Activated CD8-positive, alpha-beta T cell treated with anti-CD3 and anti-CD28 coated beads, Interleukin-2, amount 10 ng/mL, durations not matched to agents 7 days and 5 days (primary cell): Measurements from ENCODE around the gene CDKN2B. TPM values are rescaled to one million over a fixed set of nuclear protein-coding genes. Genes with fewer than 3 reads are reported as not detected.

Experiments used
- ATAC-seq: fragments of 150-1000 bp; cut with Tn5 transposase; one replicate; pipeline ENCODE4 v1.10.0; 2021; ENCODE audit warnings: moderate library complexity
- CTCF ChIA-PET: fragments of 350-600 bp; sonication (Branson Sonifier 250); formaldehyde crosslinking; loops from one replicate; lab custom pipeline; 2021; ENCODE audit warnings: antibody characterized with exemption; lab: Charles Lee
- POLR2A ChIA-PET: fragments of 350-600 bp; sonication (Branson Sonifier 250); formaldehyde crosslinking; loops from one replicate; lab custom pipeline; 2021; ENCODE audit warnings: antibody characterized with exemption; lab: Charles Lee
- DNase-seq: peaks from one replicate; pipeline ENCODE4 v3.0.0-alpha.2; 2020
- H3K27ac Mint-ChIP-seq: one replicate; pipeline ENCODE4 v1.8.0; 2021; ENCODE audit warnings: mild to moderate bottlenecking, mixed read lengths
- H3K27me3 Mint-ChIP-seq: one replicate; pipeline ENCODE4 v1.8.0; 2021; ENCODE audit warnings: low read depth, mixed read lengths
- H3K36me3 Mint-ChIP-seq: one replicate; pipeline ENCODE4 v1.8.0; 2021; ENCODE audit warnings: low read depth, mixed read lengths
- H3K4me1 Mint-ChIP-seq: one replicate; pipeline ENCODE4 v1.8.0; 2021; ENCODE audit warnings: low read depth, mixed read lengths
- H3K4me3 Mint-ChIP-seq: one replicate; pipeline ENCODE4 v1.8.0; 2021; ENCODE audit warnings: mild to moderate bottlenecking, mixed read lengths
- H3K9me3 Mint-ChIP-seq: one replicate; pipeline ENCODE4 v1.8.0; 2022; ENCODE audit warnings: mixed read lengths; ENCODE audit not compliant: insufficient read depth
- total RNA-seq, 2 experiments: library from RNA; stranded (reverse); gene quantifications; one replicate each; pipeline ENCODE4 v1.2.3, GENCODE V29; 2021

The CDKN2B gene
- total RNA-seq, 2 experiments from 2014 or later, result 2.3 to 3.1 TPM

DNA sequence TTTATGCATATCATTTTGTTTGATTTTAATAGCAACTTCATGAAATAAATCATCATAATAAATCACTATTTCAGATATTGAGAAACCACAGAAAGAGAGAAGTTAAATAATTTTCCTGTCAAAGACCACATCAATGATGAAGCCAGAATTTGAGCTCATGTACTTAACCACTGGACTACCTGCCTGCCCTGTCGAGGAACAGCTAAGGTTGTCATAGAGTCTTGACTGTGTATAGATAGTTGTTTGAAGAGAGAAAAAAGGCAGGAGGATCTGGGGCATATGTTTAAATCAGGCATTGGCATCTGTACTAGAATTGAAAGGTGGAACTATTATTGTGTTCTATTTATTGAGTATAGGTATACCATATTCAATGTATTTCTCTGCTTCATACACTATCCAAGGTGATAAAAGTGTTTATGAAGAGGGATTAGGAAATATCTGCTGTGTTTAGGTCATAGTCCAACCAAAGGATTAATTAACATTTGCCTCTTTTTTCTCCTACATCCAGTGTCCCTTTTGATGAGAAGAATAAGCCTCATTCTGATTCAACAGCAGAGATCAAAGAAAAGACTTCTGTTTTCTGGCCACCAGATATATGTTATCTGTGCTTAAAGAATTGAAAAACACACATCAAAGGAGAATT is 37.3 kb upstream of the CDKN2B start:
- H3K27ac Mint-ChIP-seq, result peak overlapping the region; percentile 41
- H3K9me3 Mint-ChIP-seq, result no peaks in the 10 kb centered on the region
- ChIA-PET CTCF (interaction anchor here (0.9 to 10.8 kb wide), 10 partner anchors 8 to 235 kb away, joined by 3 to 152 read pairs (median 7); partner anchors contain the start of gene CDKN2B), POLR2A (no interaction called here)
- peaks cover 12% of the 10 kb centered on the region for H3K27me3 Mint-ChIP-seq
- H3K4me3 Mint-ChIP-seq, result peak overlapping the region; percentile 12
- ATAC-seq, result peak; percentile 41
- H3K36me3 Mint-ChIP-seq, result peaks cover 35% of the 10 kb centered on the region
- DNase-seq, result no peak
- H3K4me1 Mint-ChIP-seq, result peaks cover 70% of the 10 kb centered on the region

DNA sequence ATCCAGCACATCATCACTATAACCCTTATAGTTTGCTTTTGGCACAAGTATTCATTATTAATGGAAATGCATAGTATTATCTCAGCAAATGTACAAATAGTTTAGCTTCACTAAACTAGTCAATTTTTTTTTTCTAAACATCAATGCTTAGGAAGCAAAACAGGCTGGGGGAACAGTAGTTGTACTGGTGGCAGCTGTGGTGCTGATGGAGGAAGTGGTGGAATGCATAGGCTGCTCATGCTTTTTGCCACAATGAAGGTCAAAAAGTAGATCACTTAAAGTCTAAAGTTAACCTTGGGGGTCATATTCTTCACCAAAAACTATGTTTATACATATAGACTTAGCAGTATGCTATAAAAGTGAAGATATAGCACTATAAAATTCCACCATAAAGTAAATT is 36.3 kb upstream of the CDKN2B start:
- Mint-ChIP-seq H3K27ac (peak overlapping the region; percentile 14), H3K4me1 (peaks cover 70% of the 10 kb centered on the region), H3K27me3 (peaks cover 17% of the 10 kb centered on the region), H3K36me3 (peaks cover 31% of the 10 kb centered on the region), H3K9me3 (no peaks in the 10 kb centered on the region), H3K4me3 (peak overlapping the region; percentile 41)
- ChIA-PET CTCF (interaction anchor here (1.1 to 10.8 kb wide), 8 partner anchors 7 to 234 kb away, joined by 3 to 152 read pairs (median 20); partner anchors contain the start of gene CDKN2B), POLR2A (interaction anchor here (0.6 kb wide), 1 partner anchor 8 kb away, joined by 4 read pairs; no protein-coding TSS in a partner anchor)
- peak; percentile 74 for ATAC-seq
- peak; percentile 61 for DNase-seq

DNA sequence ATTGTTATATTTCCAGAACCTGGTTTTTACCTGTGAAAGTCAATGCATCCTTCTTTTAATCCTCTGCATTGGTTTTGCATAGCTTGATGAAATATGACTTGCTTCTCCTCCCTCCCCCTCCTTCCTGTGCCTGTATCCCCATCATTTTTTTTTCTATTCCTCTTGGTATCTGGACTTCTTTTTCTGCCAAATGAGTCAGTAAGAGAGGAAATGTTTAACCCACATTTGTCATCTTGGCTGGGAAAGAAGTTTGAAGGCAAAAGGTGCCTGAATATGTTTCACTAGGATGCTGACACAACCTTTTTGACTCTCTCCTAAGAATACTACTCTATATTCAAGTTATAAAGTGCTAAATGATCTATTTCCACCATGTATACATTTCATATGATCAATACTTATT is 35.5 kb upstream of the CDKN2B start:
- H3K4me3 Mint-ChIP-seq, result no peak overlapping the region
- H3K9me3 Mint-ChIP-seq, result no peaks in the 10 kb centered on the region
- H3K36me3 Mint-ChIP-seq, result peaks cover 30% of the 10 kb centered on the region
- no peak overlapping the region for H3K27ac Mint-ChIP-seq
- no peak for ATAC-seq
- H3K4me1 Mint-ChIP-seq, result peaks cover 72% of the 10 kb centered on the region
- DNase-seq, result no peak
- H3K27me3 Mint-ChIP-seq, result peaks cover 21% of the 10 kb centered on the region
- ChIA-PET CTCF (interaction anchor here (1.7 to 10.8 kb wide), 4 partner anchors 36 to 234 kb away, joined by 11 to 152 read pairs (median 20); partner anchors contain the start of gene CDKN2B), POLR2A (no interaction called here)

DNA sequence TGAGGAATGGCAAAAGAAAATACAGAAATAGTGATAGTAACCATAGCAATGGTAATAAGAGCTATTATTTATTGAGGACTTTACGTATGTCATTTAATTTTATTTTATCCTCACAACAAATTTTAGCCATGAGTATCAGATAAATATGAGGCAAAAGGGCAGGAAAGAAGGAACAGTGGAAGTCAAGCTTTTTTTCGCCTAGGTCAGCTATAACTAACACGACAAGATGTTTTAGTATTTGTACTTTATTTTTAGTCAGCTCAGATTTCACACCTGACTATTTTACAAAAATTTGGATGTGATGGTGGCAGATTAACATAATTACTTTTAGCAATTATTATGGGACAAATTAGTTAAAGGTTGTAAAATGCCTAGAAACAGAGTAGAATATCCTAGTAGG is 34.8 kb upstream of the CDKN2B start:
- H3K9me3 Mint-ChIP-seq, result no peaks in the 10 kb centered on the region
- CTCF ChIA-PET, result interaction anchor here (1.7 to 10.8 kb wide), 4 partner anchors 35 to 233 kb away, joined by 11 to 152 read pairs (median 20); partner anchors contain the start of gene CDKN2B
- ATAC-seq, result no peak

DNA sequence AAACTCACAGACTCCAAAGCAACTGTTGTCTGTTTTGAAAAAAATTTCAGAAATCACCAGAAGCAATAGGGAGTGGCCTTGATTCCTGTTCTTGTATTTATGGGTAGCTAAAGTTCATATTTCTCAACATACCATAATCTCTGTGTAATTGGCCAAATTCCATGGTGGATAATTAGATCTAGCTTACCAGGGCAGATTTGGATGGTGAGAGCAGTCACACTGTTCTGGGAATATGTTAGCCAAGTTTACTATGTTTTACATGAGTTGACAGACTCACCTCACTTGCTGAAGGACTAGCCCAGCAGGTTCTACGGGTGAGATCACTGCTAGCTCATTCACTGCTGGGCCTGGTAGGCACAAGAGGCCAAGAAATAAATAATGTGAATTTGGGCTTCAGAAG is 32.7 kb upstream of the CDKN2B start:
- DNase-seq, result no peak
- Mint-ChIP-seq H3K4me1 (peaks cover 66% of the 10 kb centered on the region), H3K27me3 (peaks cover 16% of the 10 kb centered on the region), H3K4me3 (no peak overlapping the region), H3K36me3 (peaks cover 18% of the 10 kb centered on the region), H3K27ac (no peak overlapping the region), H3K9me3 (no peaks in the 10 kb centered on the region)
- ChIA-PET CTCF (interaction anchor here (1.2 to 10.8 kb wide), 6 partner anchors 8 to 231 kb away, joined by 4 to 152 read pairs (median 86); partner anchors contain the start of gene CDKN2B), POLR2A (no interaction called here)
- no peak for ATAC-seq

More for the DNA sequence above, 34.8 kb upstream of the CDKN2B start:
- Mint-ChIP-seq H3K4me1 (peaks cover 68% of the 10 kb centered on the region), H3K27me3 (peaks cover 21% of the 10 kb centered on the region), H3K27ac (no peak overlapping the region), H3K4me3 (no peak overlapping the region), H3K36me3 (peaks cover 24% of the 10 kb centered on the region)
- POLR2A ChIA-PET, result no interaction called here
- no peak for DNase-seq

DNA sequence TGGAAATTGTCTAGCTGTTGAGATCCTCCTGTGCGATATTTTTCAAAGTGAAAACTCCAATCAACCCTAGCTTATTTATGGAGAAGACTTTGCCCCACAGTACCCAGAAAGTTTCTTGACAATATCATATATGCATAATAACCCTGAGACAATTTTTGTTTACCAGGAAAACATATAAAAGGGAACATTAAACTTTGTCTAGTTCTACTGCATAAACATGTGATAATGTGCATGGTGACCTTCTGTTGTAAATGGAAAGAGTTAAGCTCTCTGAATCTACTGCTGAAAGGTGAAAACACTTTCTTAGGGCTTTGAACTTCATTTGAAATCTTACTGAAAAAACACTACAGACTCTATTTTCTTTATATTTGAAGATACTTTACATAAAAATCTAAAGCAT is 32.2 kb upstream of the CDKN2B start:
- H3K4me3 Mint-ChIP-seq, result no peak overlapping the region
- H3K27ac Mint-ChIP-seq, result no peak overlapping the region
- DNase-seq (no peak), ATAC-seq (no peak)
- ChIA-PET POLR2A (no interaction called here), CTCF (interaction anchor here (1.2 to 10.8 kb wide), 6 partner anchors 9 to 230 kb away, joined by 4 to 152 read pairs (median 86); partner anchors contain the start of gene CDKN2B)
- no peaks in the 10 kb centered on the region for H3K9me3 Mint-ChIP-seq
- H3K27me3 Mint-ChIP-seq, result peaks cover 16% of the 10 kb centered on the region
- peaks cover 16% of the 10 kb centered on the region for H3K36me3 Mint-ChIP-seq
- peaks cover 64% of the 10 kb centered on the region for H3K4me1 Mint-ChIP-seq

DNA sequence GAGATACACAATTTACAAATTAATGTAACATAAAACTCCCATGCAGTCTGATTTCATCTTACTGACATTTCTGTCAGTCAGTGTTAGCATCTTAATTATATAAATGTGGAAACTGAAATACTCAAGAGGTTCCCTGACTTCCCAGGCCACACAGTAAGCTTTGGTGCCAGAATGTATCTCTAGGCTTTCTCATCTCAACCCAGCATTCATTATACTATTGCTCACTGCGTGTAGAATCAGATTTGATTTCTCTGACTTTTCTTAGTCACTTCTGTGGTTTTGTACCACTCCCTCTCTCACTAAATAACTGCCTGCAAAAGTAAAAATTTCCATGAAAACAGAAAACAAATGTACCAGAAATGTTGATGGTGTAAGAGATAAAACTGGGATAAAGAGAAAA is 31.7 kb upstream of the CDKN2B start:
- no peak overlapping the region for H3K4me3 Mint-ChIP-seq
- CTCF ChIA-PET, result interaction anchor here (1.2 to 10.8 kb wide), 7 partner anchors 9 to 230 kb away, joined by 3 to 152 read pairs (median 77); partner anchors contain the start of gene CDKN2B
- H3K27me3 Mint-ChIP-seq, result peaks cover 16% of the 10 kb centered on the region
- peaks cover 64% of the 10 kb centered on the region for H3K4me1 Mint-ChIP-seq
- DNase-seq (no peak), ATAC-seq (no peak)
- peaks cover 19% of the 10 kb centered on the region for H3K36me3 Mint-ChIP-seq
- H3K9me3 Mint-ChIP-seq, result no peaks in the 10 kb centered on the region
- POLR2A ChIA-PET, result no interaction called here
- H3K27ac Mint-ChIP-seq, result no peak overlapping the region

DNA sequence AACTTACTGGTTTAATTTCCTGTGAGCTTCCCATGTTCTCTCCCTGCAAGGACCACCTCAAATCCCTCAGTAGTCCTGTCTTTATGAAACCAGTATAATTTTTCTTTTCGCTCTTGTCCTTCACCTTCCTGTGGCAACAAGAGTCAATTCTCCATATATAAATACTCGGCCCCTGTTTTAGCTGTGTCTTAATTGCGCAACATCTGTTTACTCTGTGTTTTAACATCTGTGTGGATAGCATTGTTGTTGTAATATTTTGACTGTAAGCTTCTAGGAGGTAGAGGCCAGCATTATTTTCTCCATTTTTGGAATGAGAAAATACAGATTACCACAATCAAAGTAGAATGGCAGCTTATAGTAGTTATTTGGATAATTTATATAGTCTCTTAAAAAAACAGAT is 30.2 kb upstream of the CDKN2B start:
- H3K4me1 Mint-ChIP-seq, result peaks cover 63% of the 10 kb centered on the region
- no peak overlapping the region for H3K27ac Mint-ChIP-seq
- no peaks in the 10 kb centered on the region for H3K9me3 Mint-ChIP-seq

DNA sequence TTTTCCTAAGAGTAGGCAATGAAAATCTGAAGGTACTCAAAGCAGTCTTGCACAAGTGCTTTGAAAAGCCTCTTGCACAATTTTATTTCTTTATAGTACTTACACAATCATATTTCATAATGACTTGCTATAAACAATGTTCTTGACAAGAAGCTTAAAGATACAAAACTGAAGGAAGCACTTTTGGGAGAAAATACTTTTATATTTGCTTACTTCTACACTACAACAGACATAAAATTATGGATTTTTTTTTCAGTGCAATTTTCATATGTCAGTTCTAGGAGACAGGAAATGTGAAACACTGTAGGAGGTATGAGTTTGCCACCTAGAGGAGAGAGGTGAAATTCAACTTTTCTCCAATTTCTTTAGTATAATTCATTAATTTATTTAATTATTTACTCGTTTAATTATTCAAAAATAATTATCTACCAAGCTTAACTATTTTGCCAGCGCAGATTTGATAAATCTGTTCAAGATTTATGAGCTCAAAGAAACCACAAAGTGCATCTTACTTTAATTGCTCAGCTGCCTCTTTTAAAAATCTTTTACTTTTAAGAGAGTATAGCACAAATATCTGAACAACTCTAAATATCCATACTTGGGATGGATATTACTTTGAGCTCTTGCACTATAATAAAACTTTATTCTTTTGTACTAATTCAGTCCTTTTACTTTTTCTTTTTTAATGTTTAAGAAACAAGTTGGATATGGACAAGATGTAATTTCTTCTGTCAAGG is 29.0 kb upstream of the CDKN2B start:
- Mint-ChIP-seq H3K27ac (no peak overlapping the region), H3K4me3 (no peak overlapping the region)
- no peak for DNase-seq

More for the DNA sequence above, 30.2 kb upstream of the CDKN2B start:
- peaks cover 26% of the 10 kb centered on the region for H3K36me3 Mint-ChIP-seq
- peaks cover 16% of the 10 kb centered on the region for H3K27me3 Mint-ChIP-seq
- CTCF ChIA-PET, result interaction anchor here (0.8 to 10.8 kb wide), 12 partner anchors 11 to 228 kb away, joined by 3 to 152 read pairs (median 8); partner anchors contain the start of genes CDKN2A, CDKN2B and CDKN2B-AS1
- POLR2A ChIA-PET, result interaction anchor here (1.0 to 1.6 kb wide), 2 partner anchors 9 to 44 kb away, joined by 3 to 8 read pairs; partner anchors contain the start of gene CDKN2B-AS1
- H3K4me3 Mint-ChIP-seq, result no peak overlapping the region
- DNase-seq, result no peak
- no peak for ATAC-seq

DNA sequence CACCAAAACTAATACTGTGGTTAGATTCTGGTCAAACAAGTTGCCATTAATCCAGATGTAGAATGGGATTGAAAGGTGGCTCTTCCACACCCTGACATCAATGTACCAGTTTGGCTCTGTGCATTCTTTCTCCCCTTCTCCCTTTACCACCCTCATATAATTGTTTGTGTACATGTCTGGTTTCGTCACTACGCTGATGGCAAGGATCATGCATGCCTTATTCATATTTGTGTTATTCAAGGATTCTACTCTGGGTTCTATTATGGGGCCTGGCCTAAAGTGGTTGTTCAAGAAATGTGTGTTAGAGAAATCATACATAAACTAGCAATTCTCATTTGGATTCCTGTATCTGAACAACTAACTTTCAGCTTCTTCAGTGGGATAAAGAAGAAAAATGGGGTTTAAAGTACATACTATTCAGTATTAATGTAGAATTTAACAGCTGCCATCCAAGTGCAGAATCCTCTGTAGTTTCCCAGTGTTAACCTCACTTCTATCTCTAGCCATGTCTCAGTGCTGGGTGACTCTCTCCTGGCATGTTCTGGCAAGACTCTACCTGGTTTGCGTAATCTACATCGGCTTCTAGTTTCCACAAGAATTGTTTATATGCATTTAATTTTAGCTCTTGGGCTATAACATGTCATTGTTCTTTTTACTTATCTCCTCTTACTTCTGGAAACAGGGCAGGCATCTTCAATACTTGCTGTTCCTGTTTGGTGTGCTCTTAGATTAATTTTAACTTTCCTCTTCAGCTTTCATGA is 27.9 kb upstream of the CDKN2B start:
- peak overlapping the region; percentile 5 for H3K27ac Mint-ChIP-seq
- ATAC-seq (no peak), DNase-seq (no peak)
- peaks cover 29% of the 10 kb centered on the region for H3K36me3 Mint-ChIP-seq
- H3K4me3 Mint-ChIP-seq, result no peak overlapping the region
- H3K9me3 Mint-ChIP-seq, result no peaks in the 10 kb centered on the region
- peaks cover 12% of the 10 kb centered on the region for H3K27me3 Mint-ChIP-seq
- peaks cover 60% of the 10 kb centered on the region for H3K4me1 Mint-ChIP-seq
- ChIA-PET POLR2A (no interaction called here), CTCF (interaction anchor here (0.7 to 10.8 kb wide), 22 partner anchors 12 to 240 kb away, joined by 3 to 152 read pairs (median 5); partner anchors contain the start of genes CDKN2A, CDKN2B and CDKN2B-AS1)

More for the DNA sequence above, 29.0 kb upstream of the CDKN2B start:
- peaks cover 58% of the 10 kb centered on the region for H3K4me1 Mint-ChIP-seq
- CTCF ChIA-PET, result interaction anchor here (0.7 to 10.8 kb wide), 20 partner anchors 12 to 242 kb away, joined by 3 to 152 read pairs (median 6); partner anchors contain the start of genes CDKN2A, CDKN2B, CDKN2B-AS1 and MTAP
- POLR2A ChIA-PET, result interaction anchor here (0.6 kb wide), 1 partner anchor 82 kb away, joined by 4 read pairs; no protein-coding TSS in a partner anchor
- peaks cover 14% of the 10 kb centered on the region for H3K27me3 Mint-ChIP-seq
- H3K36me3 Mint-ChIP-seq, result peaks cover 30% of the 10 kb centered on the region
- no peaks in the 10 kb centered on the region for H3K9me3 Mint-ChIP-seq
- no peak for ATAC-seq
